HG03469 (cell line): ENCODE data around the gene LRRC8C.

Experiments used
- ATAC-seq: cut with Tn5 transposase; IDR thresholded peaks from one replicate; pipeline ENCODE4 v1.9.1; 2021; ENCODE audit warnings: mild to moderate bottlenecking, moderate library complexity, moderate number of reproducible peaks; ENCODE audit not compliant: unreplicated experiment

Gene LRRC8C

GRCh38 chr1:89727517-89728312 lies 94.8 kb downstream of the LRRC8C start:
- ATAC-seq, result no peak

- ATAC-seq, result no peak
Observed at GRCh38 chr1:89728381-89728780, 95.5 kb downstream of the LRRC8C start.

GRCh38 chr1:89732206-89732605 lies 99.3 kb downstream of the LRRC8C start:
- ATAC-seq, result no peak

- ATAC-seq, result no peak
Observed at GRCh38 chr1:89732643-89733222, 99.8 kb downstream of the LRRC8C start.

- no peak for ATAC-seq
Observed at GRCh38 chr1:89733748-89734147, 100.8 kb downstream of the LRRC8C start.

GRCh38 chr1:89734442-89734841 lies 101.5 kb downstream of the LRRC8C start:
- no peak for ATAC-seq

GRCh38 chr1:89735479-89735878 lies 102.6 kb downstream of the LRRC8C start:
- ATAC-seq, result no peak

- no peak for ATAC-seq
Observed at GRCh38 chr1:89736937-89737733, 104.2 kb downstream of the LRRC8C start.

GRCh38 chr1:89737985-89738510 lies 105.1 kb downstream of the LRRC8C start:
- ATAC-seq, result no peak

GRCh38 chr1:89739013-89739843 lies 106.3 kb downstream of the LRRC8C start:
- no peak for ATAC-seq

GRCh38 chr1:89739844-89740216 lies 106.9 kb downstream of the LRRC8C start:
- ATAC-seq, result no peak

GRCh38 chr1:89743788-89744187 lies 110.9 kb downstream of the LRRC8C start:
- ATAC-seq, result no peak

GRCh38 chr1:89746424-89747149 lies 113.7 kb downstream of the LRRC8C start:
- no peak for ATAC-seq

GRCh38 chr1:89753761-89754160 lies 120.8 kb downstream of the LRRC8C start:
- ATAC-seq, result no peak

GRCh38 chr1:89754518-89754917 lies 121.6 kb downstream of the LRRC8C start:
- ATAC-seq, result no peak

GRCh38 chr1:89755591-89755990 lies 122.7 kb downstream of the LRRC8C start:
- no peak for ATAC-seq

- peak; percentile 59 for ATAC-seq
Observed at GRCh38 chr1:89757532-89757931, 124.6 kb downstream of the LRRC8C start.

- no peak for ATAC-seq
Observed at GRCh38 chr1:89758156-89758555, 125.2 kb downstream of the LRRC8C start.

- ATAC-seq, result no peak
Observed at GRCh38 chr1:89759036-89759435, 126.1 kb downstream of the LRRC8C start.

- no peak for ATAC-seq
Observed at GRCh38 chr1:89760496-89760895, 127.6 kb downstream of the LRRC8C start.
